CD14-positive monocyte (primary cell): Measurements from ENCODE around the gene MPEG1. TPM values are rescaled to one million over a fixed set of nuclear protein-coding genes. Genes with fewer than 3 reads are reported as not detected.

Experiments used
- DNase-seq, 3 donors: peaks; one replicate each; pipeline ENCODE4 v3.0.0-alpha.2; 2011 to 2022
- H2AFZ ChIP-seq: 2 replicates; pipeline ENCODE4 v1.6.0; 2012; ENCODE audit warnings: mild to moderate bottlenecking, low read depth, low read length, inconsistent platforms; ENCODE audit not compliant: insufficient read depth, poor library complexity, severe bottlenecking
- H3K27ac ChIP-seq, 2 donors: 1 replicate in 1 of 2; 2 replicates in 1 of 2; pipeline ENCODE4 v1.5.1; 2012 to 2013; ENCODE audit warnings: low read length in 2 of 2, control low read depth in 1 of 2, inconsistent platforms in 1 of 2, low read depth in 1 of 2, mild to moderate bottlenecking in 1 of 2
- H3K27me3 ChIP-seq, 2 donors: one replicate each; pipeline versions ENCODE4 v1.6.0 to v1.6.1; 2011 to 2013; ENCODE audit warnings: low read length in 2 of 2; ENCODE audit not compliant: control insufficient read depth in 2 of 2, insufficient read depth in 2 of 2
- H3K36me3 ChIP-seq, 2 donors: replicated peaks in 1 of 2; 1 replicate in 1 of 2; 2 replicates in 1 of 2; pipeline versions ENCODE4 v1.5.1 to v1.6.1; 2012 to 2013; ENCODE audit warnings: low read length in 2 of 2, control low read depth in 1 of 2, inconsistent platforms in 1 of 2, mild to moderate bottlenecking in 1 of 2; ENCODE audit not compliant: insufficient read depth in 2 of 2, control insufficient read depth in 1 of 2
- H3K4me1 ChIP-seq, 2 donors: 1 replicate in 1 of 2; 2 replicates in 1 of 2; pipeline versions ENCODE4 v1.5.1 to v1.6.1; 2012 to 2013; ENCODE audit warnings: low read length in 2 of 2, control low read depth in 1 of 2, inconsistent platforms in 1 of 2, mild to moderate bottlenecking in 1 of 2, moderate library complexity in 1 of 2; ENCODE audit not compliant: insufficient read depth in 2 of 2, control insufficient read depth in 1 of 2
- H3K4me2 ChIP-seq: replicated peaks from 2 replicates; pipeline ENCODE3; 2012; ENCODE audit warnings: low read length, moderate library complexity, mild to moderate bottlenecking; ENCODE audit not compliant: poor library complexity, severe bottlenecking; ENCODE audit errors: extremely low read depth
- H3K4me3 ChIP-seq, 3 experiments: fragments of 200-600 bp in 1 of 3; sonication (generic) in 1 of 3; replicated peaks in 1 of 3; 1 replicate in 2 of 3; 2 replicates in 1 of 3; pipeline ENCODE4 v1.5.1; 2011 to 2013; ENCODE audit warnings: low read length in 3 of 3, mild to moderate bottlenecking in 3 of 3, control low read depth in 2 of 3, low read depth in 2 of 3, inconsistent platforms in 1 of 3, moderate library complexity in 1 of 3
- H3K79me2 ChIP-seq: 2 replicates; pipeline ENCODE4 v1.6.0; 2012; ENCODE audit warnings: mild to moderate bottlenecking, control low read depth, inconsistent platforms, low read length, moderate library complexity; ENCODE audit not compliant: insufficient read depth
- H3K9ac ChIP-seq: 2 replicates; pipeline ENCODE4 v1.6.0; 2017; ENCODE audit warnings: low read length, mild to moderate bottlenecking; ENCODE audit not compliant: insufficient read depth, poor library complexity, severe bottlenecking
- H3K9me3 ChIP-seq, 2 donors: replicated peaks in 1 of 2; 1 replicate in 1 of 2; 2 replicates in 1 of 2; pipeline versions ENCODE4 v1.5.1 to v1.6.1; 2012 to 2013; ENCODE audit warnings: low read length in 2 of 2, control low read depth in 1 of 2; ENCODE audit not compliant: control insufficient read depth in 1 of 2, insufficient read depth in 1 of 2
- H4K20me1 ChIP-seq: 2 replicates; pipeline ENCODE4 v1.6.0; 2012; ENCODE audit warnings: mild to moderate bottlenecking, low read length, control low read depth, moderate library complexity; ENCODE audit not compliant: insufficient read depth
- H3K27ac Mint-ChIP-seq, 7 donors: one replicate each; pipeline ENCODE4 v1.8.0; 2020; ENCODE audit warnings: mild to moderate bottlenecking in 7 of 7, mixed read lengths in 7 of 7, moderate library complexity in 6 of 7, inconsistent platforms in 2 of 7
- H3K27me3 Mint-ChIP-seq, 3 donors: one replicate each; pipeline ENCODE4 v1.8.0; 2021 to 2022; ENCODE audit warnings: low read depth in 3 of 3, mild to moderate bottlenecking in 3 of 3, mixed read lengths in 3 of 3, moderate library complexity in 3 of 3, inconsistent platforms in 1 of 3
- H3K36me3 Mint-ChIP-seq, 2 donors: one replicate each; pipeline ENCODE4 v1.8.0; 2020; ENCODE audit warnings: mixed read lengths in 2 of 2, inconsistent platforms in 1 of 2, mild to moderate bottlenecking in 1 of 2
- H3K4me1 Mint-ChIP-seq: one replicate; pipeline ENCODE4 v1.8.0; 2020; ENCODE audit warnings: mild to moderate bottlenecking, mixed read lengths
- H3K4me3 Mint-ChIP-seq, 2 donors: one replicate each; pipeline ENCODE4 v1.8.0; 2020; ENCODE audit warnings: mild to moderate bottlenecking in 2 of 2, mixed read lengths in 2 of 2, moderate library complexity in 1 of 2
- H3K9me3 Mint-ChIP-seq, 7 donors: one replicate each; pipeline ENCODE4 v1.8.0; 2020 to 2022; ENCODE audit warnings: mixed read lengths in 7 of 7, mild to moderate bottlenecking in 6 of 7, moderate library complexity in 6 of 7, inconsistent platforms in 2 of 7
- WGBS: methylation state at CpG from one replicate; pipeline ENCODE4 v1.1.5; 2013; ENCODE audit warnings: missing lambda C conversion rate; ENCODE audit not compliant: insufficient coverage; 5-methylcytosine and 5-hydroxymethylcytosine counted together
- intact Hi-C, 2 donors: fragments of 100-400 bp; cut with micrococcal nuclease; formaldehyde crosslinking; loops; one replicate each; pipeline versions ENCODE4 v1.15.0 to v1.15.1; 2023
- polyA plus RNA-seq, 3 donors: library from polyadenylated mRNA; depleted of rRNA in 1 of 3; unstranded in 2 of 3; stranded (reverse) in 1 of 3; fragments of 300-500 nt in 2 of 3; fragments of >200 nt in 1 of 3; fragmentation: Illumina TruSeq in 2 of 3; gene quantifications; 1 replicate in 2 of 3; 2 replicates in 1 of 3; pipeline ENCODE4 v1.2.3, GENCODE V29; 2012 to 2021
- TF ChIP-seq, protein P1 (sequence below): fragments of 200-600 bp; IDR thresholded peaks from one replicate; pipeline ENCODE4 v1.8.0; 2022; ENCODE audit warnings: antibody characterized with exemption, mild to moderate bottlenecking

The MPEG1 gene
- polyA plus RNA-seq, 3 donors, result 273 to 971 (median 691) TPM

DNA sequence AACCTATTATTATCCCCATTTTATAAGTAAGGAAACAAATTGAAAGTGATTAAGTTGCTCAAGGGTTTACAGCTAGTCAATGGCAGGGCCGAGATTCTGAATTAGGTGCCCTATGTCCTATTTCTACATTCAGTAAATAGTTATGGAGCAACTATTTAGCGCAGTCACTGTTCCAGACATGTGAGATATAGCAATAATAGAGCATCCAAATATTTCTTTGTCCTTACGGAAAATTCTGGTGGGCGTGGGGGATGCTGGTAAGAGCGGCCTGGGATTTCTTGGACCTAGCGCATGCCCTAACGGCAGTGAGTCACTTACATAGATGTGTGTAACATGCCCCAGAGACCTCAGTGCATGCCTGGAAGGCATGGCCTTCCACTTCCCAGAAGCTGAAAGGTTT is 36.4 kb downstream of the MPEG1 start:
- peaks cover 13 to 21% of the 10 kb centered on the region in 2 donors for H3K36me3 Mint-ChIP-seq
- H3K9ac ChIP-seq, result no peak overlapping the region
- H3K4me1 Mint-ChIP-seq, result peaks cover 20% of the 10 kb centered on the region
- H3K27me3 ChIP-seq, result peaks cover 0 to 9% of the 10 kb centered on the region in 2 donors
- H3K9me3 Mint-ChIP-seq, result peaks cover 6 to 14% (median 8%) of the 10 kb centered on the region in 7 donors
- peaks cover 0 to 4% of the 10 kb centered on the region in 2 donors for H3K9me3 ChIP-seq
- H3K4me1 ChIP-seq, result peaks cover 14 to 17% of the 10 kb centered on the region in 2 donors
- H2AFZ ChIP-seq, result no peak overlapping the region
- H3K4me3 ChIP-seq, result no peak overlapping the region
- 89% methylated on average over 6 of the region's 7 CpGs for WGBS
- no peak overlapping the region for H3K27ac ChIP-seq
- peaks cover 5% of the 10 kb centered on the region for H3K79me2 ChIP-seq
- intact Hi-C loops, result no loop called here
- DNase-seq, result no peak
- H3K36me3 ChIP-seq, result peaks cover 0 to 1% of the 10 kb centered on the region in 2 donors
- no peak overlapping the region for H3K4me3 Mint-ChIP-seq
- peaks cover 11% of the 10 kb centered on the region for H4K20me1 ChIP-seq
- H3K27me3 Mint-ChIP-seq, result peaks cover 18 to 25% (median 22%) of the 10 kb centered on the region in 3 donors
- H3K27ac Mint-ChIP-seq, result no peak overlapping the region
- no peak overlapping the region for H3K4me2 ChIP-seq
- TF ChIP-seq, protein P1, sequence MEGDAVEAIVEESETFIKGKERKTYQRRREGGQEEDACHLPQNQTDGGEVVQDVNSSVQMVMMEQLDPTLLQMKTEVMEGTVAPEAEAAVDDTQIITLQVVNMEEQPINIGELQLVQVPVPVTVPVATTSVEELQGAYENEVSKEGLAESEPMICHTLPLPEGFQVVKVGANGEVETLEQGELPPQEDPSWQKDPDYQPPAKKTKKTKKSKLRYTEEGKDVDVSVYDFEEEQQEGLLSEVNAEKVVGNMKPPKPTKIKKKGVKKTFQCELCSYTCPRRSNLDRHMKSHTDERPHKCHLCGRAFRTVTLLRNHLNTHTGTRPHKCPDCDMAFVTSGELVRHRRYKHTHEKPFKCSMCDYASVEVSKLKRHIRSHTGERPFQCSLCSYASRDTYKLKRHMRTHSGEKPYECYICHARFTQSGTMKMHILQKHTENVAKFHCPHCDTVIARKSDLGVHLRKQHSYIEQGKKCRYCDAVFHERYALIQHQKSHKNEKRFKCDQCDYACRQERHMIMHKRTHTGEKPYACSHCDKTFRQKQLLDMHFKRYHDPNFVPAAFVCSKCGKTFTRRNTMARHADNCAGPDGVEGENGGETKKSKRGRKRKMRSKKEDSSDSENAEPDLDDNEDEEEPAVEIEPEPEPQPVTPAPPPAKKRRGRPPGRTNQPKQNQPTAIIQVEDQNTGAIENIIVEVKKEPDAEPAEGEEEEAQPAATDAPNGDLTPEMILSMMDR, result no peak

DNA sequence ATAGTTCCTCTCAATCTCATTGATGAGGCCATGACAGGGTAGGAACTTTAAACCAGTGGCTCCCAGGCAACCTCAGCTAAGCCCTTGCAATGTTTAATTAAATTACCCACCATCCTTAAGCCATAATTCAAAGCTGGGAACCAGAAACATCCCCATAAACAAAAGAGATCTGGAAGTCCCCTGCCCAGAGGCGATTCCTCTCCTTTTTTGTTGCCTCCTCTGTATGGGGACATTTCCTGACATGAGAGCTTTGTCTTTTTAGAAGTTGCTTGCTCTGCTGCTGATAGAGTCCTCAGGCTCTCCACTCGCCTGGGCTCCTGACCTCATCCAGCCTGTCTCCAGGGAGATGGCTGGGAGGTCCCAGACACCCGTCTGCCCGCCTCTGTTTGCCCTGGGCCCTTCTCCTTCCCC is 37.6 kb downstream of the MPEG1 start:
- Histone ChIP-seq H3K4me3 (no peak overlapping the region), H4K20me1 (peaks cover 11% of the 10 kb centered on the region), H3K27me3 (peaks cover 0 to 9% of the 10 kb centered on the region in 2 donors), H3K27ac (no peak overlapping the region), H3K4me2 (no peak overlapping the region), H2AFZ (no peak overlapping the region), H3K4me1 (peaks cover 14 to 17% of the 10 kb centered on the region in 2 donors), H3K9ac (no peak overlapping the region), H3K36me3 (no peaks in the 10 kb centered on the region), H3K9me3 (peaks cover 0 to 4% of the 10 kb centered on the region in 2 donors), H3K79me2 (peaks cover 5% of the 10 kb centered on the region)
- Mint-ChIP-seq H3K4me3 (no peak overlapping the region), H3K27me3 (peaks cover 15 to 25% (median 22%) of the 10 kb centered on the region in 3 donors), H3K36me3 (peaks cover 13 to 21% of the 10 kb centered on the region in 2 donors), H3K9me3 (peaks cover 6 to 11% (median 8%) of the 10 kb centered on the region in 7 donors), H3K4me1 (peaks cover 20% of the 10 kb centered on the region), H3K27ac (no peak overlapping the region)
- 100% methylated on average over 1 of the region's 4 CpGs for WGBS
- TF ChIP-seq, protein P1, result no peak
- intact Hi-C loops, result no loop called here
- no peak for DNase-seq
